MCF 10A (cell line): ENCODE measurements around the gene KRTAP29-1. TPM values are rescaled to one million over a fixed set of nuclear protein-coding genes. Genes with fewer than 3 reads are reported as not detected.

Source experiments
- BruUV-seq: library from RNA; stranded (reverse); fragments of 400-500 nt; replicated peaks from 2 replicates; lab custom pipeline; 2021; lab: Mats Ljungman, UMichigan
- CTCF ChIA-PET: fragments of 300-600 bp; sonication (Branson Sonifier 250); formaldehyde crosslinking; extraction: SDS; loops from one replicate; lab custom pipeline; 2021; ENCODE audit warnings: antibody characterized with exemption, inconsistent platforms; lab: Yijun Ruan, JAX
- POLR2A ChIA-PET: fragments of 300-600, 350-650 bp; sonication (Branson Sonifier 250); formaldehyde crosslinking; extraction: SDS; loops from one replicate; lab custom pipeline; 2020; ENCODE audit warnings: antibody characterized with exemption, inconsistent platforms; lab: Yijun Ruan, JAX
- DNase-seq: peaks from one replicate; pipeline ENCODE4 v3.0.0-alpha.2; 2018; ENCODE audit not compliant: unreplicated experiment
- H3K27ac Mint-ChIP-seq: one replicate; pipeline ENCODE4 v1.8.0; 2022; ENCODE audit warnings: mild to moderate bottlenecking, low read depth, mixed read lengths; ENCODE audit not compliant: unreplicated experiment
- H3K27me3 Mint-ChIP-seq: one replicate; pipeline ENCODE4 v1.8.0; 2022; ENCODE audit warnings: mixed read lengths; ENCODE audit not compliant: insufficient read depth, unreplicated experiment
- H3K36me3 Mint-ChIP-seq: one replicate; pipeline ENCODE4 v1.8.0; 2022; ENCODE audit warnings: mild to moderate bottlenecking, moderate library complexity, mixed read lengths; ENCODE audit not compliant: insufficient read depth, unreplicated experiment
- H3K4me1 Mint-ChIP-seq: one replicate; pipeline ENCODE4 v1.8.0; 2022; ENCODE audit warnings: mixed read lengths; ENCODE audit not compliant: insufficient read depth, unreplicated experiment
- H3K4me3 Mint-ChIP-seq: one replicate; pipeline ENCODE4 v1.8.0; 2022; ENCODE audit warnings: mild to moderate bottlenecking, moderate library complexity, mixed read lengths; ENCODE audit not compliant: unreplicated experiment
- H3K9me3 Mint-ChIP-seq: one replicate; pipeline ENCODE4 v1.8.0; 2022; ENCODE audit warnings: mixed read lengths; ENCODE audit not compliant: unreplicated experiment
- intact Hi-C: fragments of 100-400 bp; cut with micrococcal nuclease; formaldehyde crosslinking; loops from 2 replicates; pipeline ENCODE4 v1.14.1; 2022
- total RNA-seq: library from RNA; stranded (reverse); gene quantifications from 2 replicates; pipeline ENCODE4 v1.2.3, GENCODE V29; 2022
- TF ChIP-seq, protein P1 (sequence below): fragments of 200-600 bp; IDR thresholded peaks from one replicate; pipeline ENCODE4 v1.8.0; 2022; ENCODE audit warnings: antibody characterized with exemption, mild to moderate bottlenecking; ENCODE audit not compliant: unreplicated experiment

Gene KRTAP29-1
- total RNA-seq, 1 experiment from 2014 or later = not detected

DNA sequence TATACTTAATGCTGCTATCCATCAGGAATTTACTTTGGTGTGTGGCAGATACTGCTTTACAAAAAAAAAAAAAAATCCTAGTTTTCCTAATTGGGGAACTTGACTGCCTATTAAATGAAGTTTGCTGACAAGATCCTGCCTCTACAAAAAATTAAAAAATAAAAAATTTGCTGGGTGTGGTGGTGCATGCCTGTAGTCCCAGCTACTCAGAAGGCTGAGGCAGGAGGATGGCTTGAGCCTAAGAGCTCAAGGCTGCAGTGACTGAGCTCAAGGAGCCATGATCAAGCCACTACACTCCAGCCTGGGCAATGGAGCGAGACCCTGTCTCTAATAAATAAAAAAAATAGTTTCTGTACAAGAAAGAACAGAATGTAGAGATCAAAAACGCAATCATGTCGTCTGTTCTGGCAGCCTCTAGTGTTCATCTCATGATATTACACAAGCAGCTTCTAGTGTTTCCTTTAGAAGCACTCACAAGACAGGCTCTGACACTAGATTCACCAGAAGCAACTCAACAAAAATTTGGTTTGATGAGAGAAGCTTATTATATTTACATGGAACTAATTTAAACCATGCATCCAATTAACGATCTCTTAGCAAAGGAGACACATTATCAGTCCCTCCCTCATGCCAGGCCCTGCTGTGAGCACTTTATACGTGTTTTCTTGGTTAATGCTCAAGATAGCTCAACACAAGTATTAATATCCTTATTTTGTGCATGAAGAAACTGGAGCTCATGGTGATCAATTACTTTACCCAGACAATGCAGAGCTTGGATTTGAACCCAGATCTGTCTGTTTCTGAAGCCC is 19.6 kb upstream of the KRTAP29-1 start:
- Mint-ChIP-seq H3K27me3 (no peaks in the 10 kb centered on the region), H3K4me1 (no peaks in the 10 kb centered on the region), H3K27ac (no peak overlapping the region), H3K9me3 (peaks cover 10% of the 10 kb centered on the region), H3K36me3 (no peaks in the 10 kb centered on the region), H3K4me3 (no peak overlapping the region)
- intact Hi-C loops = loop anchor here (1.0 to 10.0 kb wide), 5 partner anchors 227 to 697 kb away; no protein-coding TSS in a partner anchor
- TF ChIP-seq, protein P1, sequence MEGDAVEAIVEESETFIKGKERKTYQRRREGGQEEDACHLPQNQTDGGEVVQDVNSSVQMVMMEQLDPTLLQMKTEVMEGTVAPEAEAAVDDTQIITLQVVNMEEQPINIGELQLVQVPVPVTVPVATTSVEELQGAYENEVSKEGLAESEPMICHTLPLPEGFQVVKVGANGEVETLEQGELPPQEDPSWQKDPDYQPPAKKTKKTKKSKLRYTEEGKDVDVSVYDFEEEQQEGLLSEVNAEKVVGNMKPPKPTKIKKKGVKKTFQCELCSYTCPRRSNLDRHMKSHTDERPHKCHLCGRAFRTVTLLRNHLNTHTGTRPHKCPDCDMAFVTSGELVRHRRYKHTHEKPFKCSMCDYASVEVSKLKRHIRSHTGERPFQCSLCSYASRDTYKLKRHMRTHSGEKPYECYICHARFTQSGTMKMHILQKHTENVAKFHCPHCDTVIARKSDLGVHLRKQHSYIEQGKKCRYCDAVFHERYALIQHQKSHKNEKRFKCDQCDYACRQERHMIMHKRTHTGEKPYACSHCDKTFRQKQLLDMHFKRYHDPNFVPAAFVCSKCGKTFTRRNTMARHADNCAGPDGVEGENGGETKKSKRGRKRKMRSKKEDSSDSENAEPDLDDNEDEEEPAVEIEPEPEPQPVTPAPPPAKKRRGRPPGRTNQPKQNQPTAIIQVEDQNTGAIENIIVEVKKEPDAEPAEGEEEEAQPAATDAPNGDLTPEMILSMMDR = peak; percentile 76
- ChIA-PET CTCF (interaction anchor here (0.6 to 5.3 kb wide), 51 partner anchors 8 to 520 kb away, joined by 3 to 57 read pairs (median 4); partner anchors contain the start of genes KRT36, KRTAP1-4, KRTAP4-1 and KRTAP4-2), POLR2A (interaction anchor here (0.6 to 3.1 kb wide), 10 partner anchors 20 to 465 kb away, joined by 3 to 19 read pairs (median 5); partner anchors contain the start of gene KRTAP29-1)
- DNase-seq = peak; percentile 61
- BruUV-seq = no TSS peak

DNA sequence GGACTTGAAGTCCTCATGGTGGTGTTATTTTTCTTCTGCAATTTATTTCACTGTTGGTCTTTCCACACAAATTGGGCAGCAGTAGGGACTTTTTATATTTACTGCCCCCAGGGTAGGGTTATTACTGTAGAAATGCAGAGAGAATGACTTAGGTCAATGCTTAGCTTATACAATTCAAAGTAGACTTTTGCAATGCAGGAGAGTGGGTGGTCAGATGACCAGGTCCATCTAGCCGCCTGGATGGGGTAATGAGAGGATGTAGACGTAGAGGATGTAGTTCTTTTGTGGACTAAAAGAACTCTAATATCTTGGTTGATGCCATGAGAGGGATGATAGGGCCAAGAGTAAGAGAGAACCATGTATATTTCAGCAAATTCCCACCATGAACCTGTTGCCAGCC is 15.6 kb upstream of the KRTAP29-1 start:
- ChIA-PET POLR2A (no interaction called here), CTCF (interaction anchor here (0.9 to 1.7 kb wide), 3 partner anchors 230 to 516 kb away, joined by 3 to 5 read pairs (median 3); no protein-coding TSS in a partner anchor)
- H3K4me1 Mint-ChIP-seq = no peaks in the 10 kb centered on the region
- H3K27me3 Mint-ChIP-seq = no peaks in the 10 kb centered on the region
- no peak overlapping the region for H3K27ac Mint-ChIP-seq
- BruUV-seq = no TSS peak
- no peak for DNase-seq
- intact Hi-C loops = no loop called here
- TF ChIP-seq, protein P1 = no peak
- peaks cover 10% of the 10 kb centered on the region for H3K9me3 Mint-ChIP-seq
- no peak overlapping the region for H3K4me3 Mint-ChIP-seq
- H3K36me3 Mint-ChIP-seq = no peaks in the 10 kb centered on the region

DNA sequence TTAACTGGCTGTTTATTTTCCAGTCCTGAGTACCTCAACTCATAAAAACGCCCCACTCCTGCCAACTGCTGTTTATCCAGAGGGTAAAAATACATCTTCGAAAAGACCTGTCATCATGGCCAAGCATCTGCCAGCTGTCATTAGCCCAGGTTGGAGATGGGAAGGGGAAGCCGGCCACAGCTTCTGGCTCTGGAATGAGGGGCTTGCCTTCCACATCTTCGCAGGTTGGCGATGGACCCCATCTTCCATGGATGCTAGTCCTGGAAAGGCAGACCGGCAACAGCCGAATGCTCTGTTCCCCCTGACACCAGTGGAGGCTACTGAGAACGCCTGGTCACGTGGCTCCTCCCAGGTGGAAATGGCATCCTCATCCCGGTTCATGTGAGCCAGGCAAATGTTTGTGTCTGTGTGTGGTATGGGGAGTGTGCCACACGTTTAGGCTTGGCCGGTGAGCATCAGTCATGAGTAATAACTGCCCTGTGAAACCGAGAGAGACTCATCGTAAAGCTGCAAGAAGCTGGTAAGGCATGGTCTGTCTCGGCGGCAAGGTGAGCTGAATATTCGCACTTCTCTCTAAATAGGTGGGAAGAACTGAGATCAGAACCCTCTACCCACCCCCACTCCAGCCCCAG is 13.3 kb upstream of the KRTAP29-1 start:
- POLR2A ChIA-PET = no interaction called here
- no peak for DNase-seq
- CTCF ChIA-PET = no interaction called here
- BruUV-seq = no TSS peak
- no peak overlapping the region for H3K4me3 Mint-ChIP-seq
- peaks cover 15% of the 10 kb centered on the region for H3K27me3 Mint-ChIP-seq
- peaks cover 10% of the 10 kb centered on the region for H3K9me3 Mint-ChIP-seq
- H3K4me1 Mint-ChIP-seq = no peaks in the 10 kb centered on the region
- TF ChIP-seq, protein P1 = no peak
- intact Hi-C loops = no loop called here
- H3K36me3 Mint-ChIP-seq = no peaks in the 10 kb centered on the region
- H3K27ac Mint-ChIP-seq = no peak overlapping the region

DNA sequence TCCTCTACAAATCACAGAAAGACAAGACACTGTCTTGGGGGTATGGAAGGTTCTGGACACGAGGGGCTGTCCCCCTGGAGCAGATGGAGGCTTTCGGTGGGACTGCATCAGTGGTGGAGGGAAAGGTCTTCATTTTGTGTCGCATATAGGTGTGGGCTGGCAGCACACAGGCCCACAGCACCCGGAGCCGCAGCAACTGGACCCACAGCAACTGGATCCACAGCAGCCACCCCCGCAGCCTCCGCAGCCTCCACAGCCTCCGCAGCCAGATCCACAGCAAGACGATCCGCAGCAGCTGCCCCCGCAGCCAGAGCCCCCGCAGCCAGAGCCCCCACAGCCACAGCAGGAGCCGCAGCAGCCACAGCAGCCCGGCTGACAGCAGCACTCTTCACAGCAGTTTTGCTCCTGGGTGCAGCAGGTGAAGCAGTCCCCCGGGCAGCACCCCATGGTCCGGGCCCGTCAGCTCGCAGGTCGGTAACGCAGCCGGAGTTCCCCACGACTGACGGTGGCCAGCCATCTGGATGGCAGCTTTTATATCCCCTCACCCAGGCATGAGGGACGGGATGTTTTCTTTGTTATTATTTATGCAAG is 12.6 kb upstream of the KRTAP29-1 start, which contains the start of gene KRTAP17-1:
TSS of gene KRTAP17-1 (minus strand) at position 507 of the 591 bp plus-strand sequence. CDS start at position 447, 60 bp downstream.
- CTCF ChIA-PET = interaction anchor here (1.1 kb wide), 2 partner anchors 13 to 406 kb away, joined by 3 to 5 read pairs; no protein-coding TSS in a partner anchor

More for the DNA sequence above, 12.6 kb upstream of the KRTAP29-1 start, which contains the start of gene KRTAP17-1:
- intact Hi-C loops = no loop called here
- BruUV-seq = no TSS peak
- DNase-seq = no peak
- Mint-ChIP-seq H3K4me1 (no peaks in the 10 kb centered on the region), H3K27ac (no peak within 1 kb of the TSS), H3K4me3 (no peak within 1 kb of the TSS), H3K9me3 (peaks cover 10% of the 10 kb centered on the region), H3K36me3 (no peaks in the 10 kb centered on the region), H3K27me3 (peaks cover 22% of the 10 kb centered on the region)
- POLR2A ChIA-PET = no interaction called here
- TF ChIP-seq, protein P1 = no peak
